HFFc6 (cell line): ENCODE measurements around the gene RAD18. TPM values are rescaled to one million over a fixed set of nuclear protein-coding genes. Genes with fewer than 3 reads are reported as not detected.

Experiments
- DNase-seq: peaks from one replicate; pipeline ENCODE4 v3.0.0-alpha.2; 2018
- H3K27ac Mint-ChIP-seq: 2 replicates; pipeline ENCODE4 v1.8.0; 2020; ENCODE audit warnings: mild to moderate bottlenecking, mixed read lengths
- H3K27me3 Mint-ChIP-seq: 2 replicates; pipeline ENCODE4 v1.8.0; 2021; ENCODE audit warnings: mild to moderate bottlenecking, moderate library complexity, mixed read lengths; ENCODE audit not compliant: insufficient read depth
- H3K36me3 Mint-ChIP-seq: 2 replicates; pipeline ENCODE4 v1.8.0; 2021; ENCODE audit warnings: low read depth, mixed read lengths
- H3K4me1 Mint-ChIP-seq: 2 replicates; pipeline ENCODE4 v1.8.0; 2020; ENCODE audit warnings: low read depth, mixed read lengths
- H3K4me3 Mint-ChIP-seq: 2 replicates; pipeline ENCODE4 v1.8.0; 2020; ENCODE audit warnings: mild to moderate bottlenecking, moderate library complexity, mixed read lengths
- H3K9me3 Mint-ChIP-seq: 2 replicates; pipeline ENCODE4 v1.8.0; 2020; ENCODE audit warnings: mild to moderate bottlenecking, mixed read lengths
- total RNA-seq, 6 experiments: library from RNA; stranded (reverse); fragmentation: NEBNext Ultra II Directional; extraction: Animal tissue kit (Norgen Biotek cat#: 25700); gene quantifications; 2 replicates in 1 of 6; 3 replicates in 5 of 6; pipeline ENCODE4 v1.2.3, GENCODE V29; 2021
- TF ChIP-seq, protein P1 (sequence below): fragments of 200-600 bp; sonication (generic); IDR thresholded peaks from 2 replicates; pipeline ENCODE4 v1.5.0; 2021; ENCODE audit warnings: antibody characterized with exemption, mild to moderate bottlenecking

Gene RAD18
- total RNA-seq, 6 experiments from 2014 or later, result 25.0 to 34.0 (median 31.9) TPM

DNA sequence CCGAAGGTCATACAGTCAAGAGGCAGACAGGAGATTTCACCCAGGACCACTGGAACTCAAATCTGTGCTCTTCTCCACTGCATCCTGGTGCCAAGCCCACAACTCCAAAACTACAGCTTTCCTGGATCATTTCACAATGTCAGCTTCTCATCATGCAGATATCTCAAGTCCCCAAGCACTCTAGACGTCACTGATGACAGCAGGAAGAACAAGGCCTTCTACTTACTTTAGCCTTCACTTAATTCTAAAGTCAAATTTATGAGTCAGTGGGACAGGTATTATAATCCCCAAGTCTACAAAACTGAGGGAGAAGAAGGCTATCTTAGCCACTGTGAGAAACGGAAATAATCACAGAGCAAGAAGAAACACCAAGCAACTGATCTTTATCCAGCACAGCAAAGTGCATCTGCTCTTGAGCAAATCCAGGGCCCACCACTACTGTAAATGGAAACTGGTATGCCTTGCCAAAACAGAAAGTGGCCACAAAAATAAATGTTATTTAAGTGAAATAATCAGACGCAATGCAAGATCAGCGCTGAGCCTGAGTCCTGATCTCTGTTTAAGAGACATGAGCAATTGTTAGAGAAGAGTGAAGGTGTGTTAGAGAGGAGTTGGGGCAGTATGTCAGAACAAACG lies 928 bp downstream of the RAD18 start:
- H3K4me1 Mint-ChIP-seq, result peaks cover 85% of the 10 kb centered on the region
- H3K36me3 Mint-ChIP-seq, result peaks cover 40% of the 10 kb centered on the region
- TF ChIP-seq, protein P1, sequence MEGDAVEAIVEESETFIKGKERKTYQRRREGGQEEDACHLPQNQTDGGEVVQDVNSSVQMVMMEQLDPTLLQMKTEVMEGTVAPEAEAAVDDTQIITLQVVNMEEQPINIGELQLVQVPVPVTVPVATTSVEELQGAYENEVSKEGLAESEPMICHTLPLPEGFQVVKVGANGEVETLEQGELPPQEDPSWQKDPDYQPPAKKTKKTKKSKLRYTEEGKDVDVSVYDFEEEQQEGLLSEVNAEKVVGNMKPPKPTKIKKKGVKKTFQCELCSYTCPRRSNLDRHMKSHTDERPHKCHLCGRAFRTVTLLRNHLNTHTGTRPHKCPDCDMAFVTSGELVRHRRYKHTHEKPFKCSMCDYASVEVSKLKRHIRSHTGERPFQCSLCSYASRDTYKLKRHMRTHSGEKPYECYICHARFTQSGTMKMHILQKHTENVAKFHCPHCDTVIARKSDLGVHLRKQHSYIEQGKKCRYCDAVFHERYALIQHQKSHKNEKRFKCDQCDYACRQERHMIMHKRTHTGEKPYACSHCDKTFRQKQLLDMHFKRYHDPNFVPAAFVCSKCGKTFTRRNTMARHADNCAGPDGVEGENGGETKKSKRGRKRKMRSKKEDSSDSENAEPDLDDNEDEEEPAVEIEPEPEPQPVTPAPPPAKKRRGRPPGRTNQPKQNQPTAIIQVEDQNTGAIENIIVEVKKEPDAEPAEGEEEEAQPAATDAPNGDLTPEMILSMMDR, result no peak
- peak overlapping the region; percentile 88 for H3K27ac Mint-ChIP-seq
- H3K27me3 Mint-ChIP-seq, result peaks cover 1% of the 10 kb centered on the region; the same call in 1 of the 2 replicates
- DNase-seq, result no peak
- peak overlapping the region; percentile 97 for H3K4me3 Mint-ChIP-seq
- H3K9me3 Mint-ChIP-seq, result no peaks in the 10 kb centered on the region

DNA sequence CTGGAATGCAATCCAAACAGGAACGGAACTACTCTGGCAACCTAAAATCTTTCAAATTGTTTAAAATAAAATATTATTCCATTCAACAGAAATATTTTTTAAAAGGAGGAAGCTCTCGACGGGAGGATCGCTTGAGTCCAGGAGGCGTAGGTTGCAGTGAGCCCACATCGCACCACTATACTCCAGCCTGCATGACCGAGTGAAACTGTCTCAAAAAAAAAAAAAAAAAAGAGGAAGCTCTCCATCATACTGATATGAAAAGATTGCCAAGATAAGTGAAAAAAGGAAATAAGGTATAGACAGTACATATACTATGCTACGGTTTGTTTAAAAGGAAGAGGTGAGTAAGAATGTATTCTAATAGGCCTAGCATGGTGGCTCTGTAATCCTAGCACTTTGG lies 3.6 kb downstream of the RAD18 start:
- Mint-ChIP-seq H3K4me3 (no peak overlapping the region), H3K4me1 (peaks cover 96% of the 10 kb centered on the region), H3K27me3 (no peaks in the 10 kb centered on the region), H3K9me3 (no peaks in the 10 kb centered on the region), H3K36me3 (peaks cover 49% of the 10 kb centered on the region), H3K27ac (no peak overlapping the region; the same call in 1 of the 2 replicates)
- no peak for DNase-seq
- TF ChIP-seq, protein P1, result no peak

DNA sequence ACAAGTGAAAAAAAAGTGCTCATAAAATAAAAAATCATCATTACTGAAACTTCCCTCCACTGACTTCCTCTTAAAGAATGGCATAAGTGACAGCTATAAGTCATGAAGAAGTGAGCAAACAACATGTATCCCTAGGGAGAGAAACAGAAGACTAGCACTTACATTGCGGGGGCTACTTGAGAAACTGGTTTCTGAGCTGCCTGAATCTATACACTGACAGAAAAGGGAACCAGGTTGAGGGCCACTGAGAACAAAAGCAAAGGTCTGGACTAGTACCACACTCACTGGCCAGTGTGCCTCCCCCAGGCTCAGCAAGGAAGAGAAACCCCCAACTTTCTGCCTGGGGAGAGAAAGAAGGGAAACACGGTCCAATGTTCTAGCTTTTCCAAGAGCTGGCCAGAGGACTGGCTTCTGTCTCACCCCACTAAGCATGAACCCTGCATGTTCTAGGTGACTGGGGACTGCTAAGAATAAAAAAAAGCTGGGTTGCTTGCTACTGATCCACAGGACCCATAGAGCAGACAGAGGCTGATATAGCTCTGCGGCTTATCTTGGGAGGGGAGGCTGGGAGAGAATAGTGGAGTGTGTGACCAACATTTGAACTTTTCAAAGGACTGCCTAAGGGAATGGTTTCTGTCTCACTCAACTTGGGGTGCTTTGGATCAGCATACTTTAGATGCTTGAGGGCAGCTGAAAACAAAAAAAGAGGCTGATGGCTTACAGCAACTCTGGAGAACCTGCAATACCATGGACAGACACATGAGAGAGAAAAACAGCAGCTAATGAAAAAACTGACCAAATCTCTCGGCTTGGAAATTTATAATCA lies 8.1 kb downstream of the RAD18 start:
- TF ChIP-seq, protein P1, result peak; percentile 57
- H3K27me3 Mint-ChIP-seq, result no peaks in the 10 kb centered on the region
- DNase-seq, result peak; percentile 82
- H3K4me3 Mint-ChIP-seq, result no peak overlapping the region; the same call in 1 of the 2 replicates
- peak overlapping the region; percentile 68 for H3K27ac Mint-ChIP-seq
- H3K36me3 Mint-ChIP-seq, result peaks cover 51% of the 10 kb centered on the region
- peaks cover 96% of the 10 kb centered on the region for H3K4me1 Mint-ChIP-seq
- H3K9me3 Mint-ChIP-seq, result no peaks in the 10 kb centered on the region

DNA sequence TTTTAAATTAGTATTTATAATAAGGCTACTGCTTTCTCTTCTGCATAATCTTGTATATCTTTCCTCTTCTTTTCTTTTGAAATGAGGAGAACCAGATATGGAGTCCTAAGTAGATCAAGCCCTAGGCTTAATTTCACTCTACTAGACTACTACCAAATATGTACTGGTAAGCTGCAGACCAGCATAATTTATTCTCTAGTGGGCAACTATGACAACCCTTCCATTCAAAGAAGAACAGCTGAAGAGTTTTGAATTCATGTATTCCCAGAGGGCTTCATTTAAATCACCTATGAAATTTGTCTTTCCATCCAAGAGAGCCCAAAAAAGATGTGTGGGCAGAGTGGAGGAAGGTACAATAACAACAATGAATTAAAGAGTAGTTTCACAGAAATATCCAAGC lies 10.0 kb downstream of the RAD18 start:
- TF ChIP-seq, protein P1, result no peak
- no peaks in the 10 kb centered on the region for H3K9me3 Mint-ChIP-seq
- H3K27ac Mint-ChIP-seq, result no peak overlapping the region
- peaks cover 87% of the 10 kb centered on the region for H3K4me1 Mint-ChIP-seq
- H3K27me3 Mint-ChIP-seq, result no peaks in the 10 kb centered on the region
- H3K36me3 Mint-ChIP-seq, result peaks cover 32% of the 10 kb centered on the region
- DNase-seq, result no peak
- no peak overlapping the region for H3K4me3 Mint-ChIP-seq

DNA sequence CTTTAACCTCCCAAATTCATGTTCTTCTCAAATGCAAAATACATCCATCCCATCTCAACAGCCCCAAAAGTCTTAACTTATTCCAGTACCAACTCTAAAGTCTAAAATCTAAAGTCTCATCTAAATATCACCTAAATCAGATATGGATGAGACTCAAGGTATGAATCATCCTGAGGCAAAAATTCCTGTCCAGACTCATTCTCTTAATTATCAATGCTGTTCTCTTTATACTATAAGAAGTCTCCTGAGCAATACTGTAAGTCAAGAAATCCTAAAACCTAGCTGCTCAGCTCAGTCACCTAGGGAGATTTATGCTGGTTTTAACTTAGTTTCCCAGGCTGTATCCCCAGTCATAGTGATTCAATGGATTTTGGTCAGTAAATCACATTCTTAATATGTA lies 11.1 kb downstream of the RAD18 start:
- Mint-ChIP-seq H3K27me3 (no peaks in the 10 kb centered on the region), H3K4me3 (no peak overlapping the region), H3K27ac (no peak overlapping the region), H3K4me1 (peaks cover 86% of the 10 kb centered on the region), H3K36me3 (peaks cover 27% of the 10 kb centered on the region), H3K9me3 (no peaks in the 10 kb centered on the region)
- TF ChIP-seq, protein P1, result no peak
- DNase-seq, result no peak
